ENCODE data around the gene SIGLEC7.

DNA sequence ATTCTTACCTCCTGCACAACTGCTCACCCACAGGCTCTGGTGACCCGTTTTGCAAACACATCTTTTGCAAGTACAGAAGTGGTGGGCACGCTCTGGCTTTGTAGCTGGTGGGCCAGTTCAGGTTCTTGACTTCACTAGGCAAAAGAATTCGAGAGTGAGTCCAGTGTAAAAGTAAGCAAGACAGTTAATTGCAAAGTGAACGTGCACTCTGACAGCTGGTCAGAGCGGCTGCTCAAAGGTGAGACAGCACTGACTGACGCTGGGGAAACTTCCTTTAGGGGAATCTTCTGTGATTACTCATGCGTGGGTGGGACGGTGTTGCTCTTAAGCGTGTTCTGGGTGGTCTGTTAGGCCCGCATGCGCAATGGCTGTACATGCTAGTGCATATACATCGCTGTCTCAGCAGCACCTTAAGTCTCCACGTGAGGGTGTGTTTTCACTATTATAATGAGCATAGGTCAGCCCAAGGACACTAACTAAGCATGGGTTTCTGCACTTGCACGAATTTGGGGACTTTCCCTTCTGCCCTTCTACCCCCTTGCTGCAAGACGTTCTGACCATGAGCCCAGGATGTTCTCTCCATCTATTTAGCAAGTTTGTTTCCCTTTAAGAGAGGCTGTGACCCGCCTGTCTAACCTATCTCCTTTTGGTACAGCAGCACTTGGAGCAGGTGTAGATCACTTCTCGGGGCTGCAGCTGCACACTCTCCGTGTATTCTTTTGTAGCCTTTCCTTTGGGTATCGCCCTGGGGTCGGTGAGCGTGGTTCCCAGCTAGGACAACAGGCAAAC lies 52.6 kb downstream of the SIGLEC7 start:
- TF ChIP-seq, protein P1, sequence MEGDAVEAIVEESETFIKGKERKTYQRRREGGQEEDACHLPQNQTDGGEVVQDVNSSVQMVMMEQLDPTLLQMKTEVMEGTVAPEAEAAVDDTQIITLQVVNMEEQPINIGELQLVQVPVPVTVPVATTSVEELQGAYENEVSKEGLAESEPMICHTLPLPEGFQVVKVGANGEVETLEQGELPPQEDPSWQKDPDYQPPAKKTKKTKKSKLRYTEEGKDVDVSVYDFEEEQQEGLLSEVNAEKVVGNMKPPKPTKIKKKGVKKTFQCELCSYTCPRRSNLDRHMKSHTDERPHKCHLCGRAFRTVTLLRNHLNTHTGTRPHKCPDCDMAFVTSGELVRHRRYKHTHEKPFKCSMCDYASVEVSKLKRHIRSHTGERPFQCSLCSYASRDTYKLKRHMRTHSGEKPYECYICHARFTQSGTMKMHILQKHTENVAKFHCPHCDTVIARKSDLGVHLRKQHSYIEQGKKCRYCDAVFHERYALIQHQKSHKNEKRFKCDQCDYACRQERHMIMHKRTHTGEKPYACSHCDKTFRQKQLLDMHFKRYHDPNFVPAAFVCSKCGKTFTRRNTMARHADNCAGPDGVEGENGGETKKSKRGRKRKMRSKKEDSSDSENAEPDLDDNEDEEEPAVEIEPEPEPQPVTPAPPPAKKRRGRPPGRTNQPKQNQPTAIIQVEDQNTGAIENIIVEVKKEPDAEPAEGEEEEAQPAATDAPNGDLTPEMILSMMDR (IDR thresholded peaks at IDR 0.05 in 8 of 11, conservative IDR thresholded peaks at IDR 0.05 in 3 of 11) = no peak
- TF ChIP-seq POLR2AphosphoS5 (IDR thresholded peaks at IDR 0.05) = no peak

All from spleen (tissue), 7 donors.